ENCODE data around the gene RALGPS1. TPM values are rescaled to one million over a fixed set of nuclear protein-coding genes. Genes with fewer than 3 reads are reported as not detected.
A peak's percentile ranks its signal among the peaks of the same experiment; 100 is the strongest.

Gene RALGPS1
- total and polyA plus RNA-seq, 8 donors, result 5.8 to 12.7 (median 9.3) TPM

DNA sequence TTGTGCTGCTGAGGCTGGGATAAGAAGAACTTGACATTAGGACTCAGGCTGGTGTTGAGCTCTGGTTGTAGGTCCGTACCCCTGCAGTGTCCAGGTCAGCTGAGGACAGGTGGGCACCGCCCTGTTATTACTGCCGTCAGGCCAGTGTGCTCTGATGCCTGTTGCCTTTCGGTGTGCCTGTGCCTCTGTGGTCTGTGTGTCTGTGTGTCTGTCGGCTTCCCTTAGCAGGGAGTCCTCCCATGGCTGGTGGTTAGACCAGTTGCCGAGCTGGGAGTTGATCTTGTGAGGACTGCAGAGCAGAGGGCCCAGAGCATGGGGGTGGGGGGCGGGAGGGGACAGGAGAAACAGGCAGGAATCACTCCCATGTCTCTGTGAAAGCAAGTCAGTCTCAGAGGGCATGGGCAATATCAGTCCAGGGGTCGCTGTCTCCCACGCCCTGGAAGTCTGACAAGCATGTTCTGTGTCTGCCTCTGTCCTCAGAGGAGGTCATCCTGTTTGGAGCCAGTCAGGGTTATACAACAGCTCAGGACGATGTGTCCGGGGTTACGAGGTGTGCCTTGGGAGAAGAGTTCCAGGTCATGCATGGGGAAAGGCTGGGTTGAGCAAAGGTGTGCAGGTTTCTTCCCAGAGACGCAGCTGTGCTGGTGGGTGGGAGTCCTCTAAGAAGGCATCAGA lies 282.7 kb downstream of the RALGPS1 start:
- H3K27me3 ChIP-seq, result no peaks in the 10 kb centered on the region
- H3K4me3 ChIP-seq, result no peak overlapping the region
- no peaks in the 10 kb centered on the region for H3K4me1 ChIP-seq
- ATAC-seq, result no peak
- no peak for DNase-seq
- 86 to 90% methylated on average over 13 of the region's 13 CpGs for WGBS, 2 donors
- no peaks in the 10 kb centered on the region for H3K36me3 ChIP-seq
- intact Hi-C loops (cut with DNase I), result loop anchor here (5.0 to 10.0 kb wide), 2 partner anchors 253 to 255 kb away; no protein-coding TSS in a partner anchor
- TF ChIP-seq, protein P1, sequence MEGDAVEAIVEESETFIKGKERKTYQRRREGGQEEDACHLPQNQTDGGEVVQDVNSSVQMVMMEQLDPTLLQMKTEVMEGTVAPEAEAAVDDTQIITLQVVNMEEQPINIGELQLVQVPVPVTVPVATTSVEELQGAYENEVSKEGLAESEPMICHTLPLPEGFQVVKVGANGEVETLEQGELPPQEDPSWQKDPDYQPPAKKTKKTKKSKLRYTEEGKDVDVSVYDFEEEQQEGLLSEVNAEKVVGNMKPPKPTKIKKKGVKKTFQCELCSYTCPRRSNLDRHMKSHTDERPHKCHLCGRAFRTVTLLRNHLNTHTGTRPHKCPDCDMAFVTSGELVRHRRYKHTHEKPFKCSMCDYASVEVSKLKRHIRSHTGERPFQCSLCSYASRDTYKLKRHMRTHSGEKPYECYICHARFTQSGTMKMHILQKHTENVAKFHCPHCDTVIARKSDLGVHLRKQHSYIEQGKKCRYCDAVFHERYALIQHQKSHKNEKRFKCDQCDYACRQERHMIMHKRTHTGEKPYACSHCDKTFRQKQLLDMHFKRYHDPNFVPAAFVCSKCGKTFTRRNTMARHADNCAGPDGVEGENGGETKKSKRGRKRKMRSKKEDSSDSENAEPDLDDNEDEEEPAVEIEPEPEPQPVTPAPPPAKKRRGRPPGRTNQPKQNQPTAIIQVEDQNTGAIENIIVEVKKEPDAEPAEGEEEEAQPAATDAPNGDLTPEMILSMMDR (IDR thresholded peaks at IDR 0.05), result no peak
- H3K27ac ChIP-seq, result no peak overlapping the region
- H3K9me3 ChIP-seq, result no peaks in the 10 kb centered on the region
- no peak for FAIRE-seq

DNA sequence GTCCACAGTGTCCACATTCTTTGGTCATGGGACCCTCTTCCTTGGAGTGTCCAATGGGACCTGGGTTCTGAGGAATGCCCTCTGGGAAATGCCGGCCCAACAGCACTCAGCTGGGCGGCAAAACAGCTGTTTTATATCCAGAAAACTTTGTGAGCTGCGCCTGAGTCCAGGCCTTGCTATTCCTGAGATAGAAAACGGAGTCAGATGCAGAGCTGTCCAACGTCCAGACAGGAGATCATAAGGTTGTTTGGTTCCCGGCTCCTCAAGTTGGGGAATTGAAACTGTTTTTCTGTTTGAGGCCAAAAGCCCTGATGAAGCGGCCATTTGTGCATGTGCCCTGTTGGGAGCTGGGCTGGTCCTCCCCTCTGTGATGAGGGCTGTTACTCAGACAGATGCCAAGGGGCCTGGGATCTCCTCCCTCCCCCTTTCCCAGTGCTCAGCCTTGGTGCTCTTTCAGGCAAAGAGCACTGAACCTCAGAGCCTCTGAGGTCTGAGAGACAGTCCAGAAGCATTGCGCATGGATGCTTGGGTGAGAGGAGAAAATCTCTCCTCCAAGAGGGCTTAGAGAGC lies 283.4 kb downstream of the RALGPS1 start:
- no peak for DNase-seq
- WGBS, 2 donors, result 82 to 84% methylated on average over 8 of the region's 8 CpGs
- no peaks in the 10 kb centered on the region for H3K9me3 ChIP-seq
- no peak overlapping the region for H3K4me3 ChIP-seq
- intact Hi-C loops (cut with DNase I), result loop anchor here (5.0 to 10.0 kb wide), 2 partner anchors 253 to 256 kb away; no protein-coding TSS in a partner anchor
- no peak for FAIRE-seq
- no peaks in the 10 kb centered on the region for H3K27me3 ChIP-seq
- no peak for ATAC-seq
- no peaks in the 10 kb centered on the region for H3K4me1 ChIP-seq
- no peak overlapping the region for H3K27ac ChIP-seq
- TF ChIP-seq, protein P1 (IDR thresholded peaks at IDR 0.05), result no peak
- no peaks in the 10 kb centered on the region for H3K36me3 ChIP-seq

DNA sequence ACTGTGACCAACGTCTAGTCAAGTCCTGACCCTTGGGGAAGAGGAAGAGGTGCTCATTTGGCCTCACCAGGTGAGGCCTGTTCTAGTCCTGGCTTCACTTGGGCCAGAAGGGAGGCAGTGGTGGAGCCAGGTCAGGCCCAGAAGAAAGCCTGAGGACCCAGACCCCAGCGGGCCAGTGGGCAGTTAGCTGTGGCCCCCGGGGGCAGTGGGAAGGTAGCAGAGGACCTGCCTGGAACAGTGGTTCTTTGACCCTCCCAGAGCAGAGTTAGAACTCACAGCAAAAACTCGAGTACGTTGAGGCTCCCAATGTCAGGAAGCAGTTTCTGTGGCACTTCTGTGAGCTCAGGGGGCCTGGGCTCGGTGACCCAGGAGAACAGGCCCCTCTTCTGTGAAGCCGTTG lies 284.0 kb downstream of the RALGPS1 start:
- TF ChIP-seq, protein P1 (IDR thresholded peaks at IDR 0.05), result no peak
- H3K9me3 ChIP-seq, result no peaks in the 10 kb centered on the region
- intact Hi-C loops (cut with DNase I), result loop anchor here (5.0 to 10.0 kb wide), 2 partner anchors 254 to 256 kb away; no protein-coding TSS in a partner anchor
- peak in 1 of 6 donors; percentile 43 for DNase-seq
- WGBS, 2 donors, result 70 to 76% methylated on average over 7 of the region's 7 CpGs
- no peak for ATAC-seq
- no peak overlapping the region for H3K4me3 ChIP-seq
- FAIRE-seq, result no peak
- H3K36me3 ChIP-seq, result no peaks in the 10 kb centered on the region
- no peak overlapping the region for H3K27ac ChIP-seq
- no peaks in the 10 kb centered on the region for H3K27me3 ChIP-seq
- H3K4me1 ChIP-seq, result no peaks in the 10 kb centered on the region

DNA sequence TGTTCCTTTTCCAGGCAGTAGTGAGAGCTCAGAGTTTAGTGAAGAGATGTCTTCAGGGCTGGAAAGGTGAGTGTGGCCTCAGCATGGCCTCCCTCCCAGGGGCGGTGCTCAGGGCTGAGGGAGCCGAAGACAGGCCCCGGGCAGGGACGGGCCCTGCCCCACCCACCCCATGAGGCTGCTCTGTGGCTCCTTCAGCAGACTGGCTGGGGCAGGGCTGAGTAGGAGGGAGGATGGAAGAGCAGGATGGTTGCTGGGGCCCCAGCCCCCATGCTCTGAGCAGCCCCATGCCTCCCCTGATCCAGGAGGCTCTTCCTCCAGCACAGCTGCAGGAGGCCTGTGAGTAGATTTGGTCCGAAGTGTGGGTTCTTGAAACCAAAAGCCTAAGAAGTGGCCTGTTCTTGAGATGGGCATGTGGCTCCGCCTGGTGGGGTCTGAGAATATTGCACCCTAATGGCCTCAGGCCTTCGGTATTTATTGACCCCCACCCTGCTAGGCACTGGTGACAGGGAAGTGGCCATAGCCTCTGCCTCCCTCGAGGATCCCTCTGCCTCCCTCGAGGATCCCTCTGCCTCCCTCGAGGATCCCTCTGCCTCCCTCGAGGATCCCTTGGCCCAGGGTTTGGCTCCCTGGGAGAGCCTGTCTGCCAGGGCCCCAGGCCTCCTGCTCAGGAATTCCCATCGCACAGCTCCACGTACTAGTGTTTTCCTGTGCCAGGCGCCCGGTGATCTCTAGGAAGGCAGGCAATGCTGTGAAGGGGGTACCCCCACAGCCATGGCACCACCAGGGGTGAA lies 284.6 kb downstream of the RALGPS1 start:
- Histone ChIP-seq H3K9me3 (no peaks in the 10 kb centered on the region), H3K4me3 (no peak overlapping the region), H3K4me1 (no peaks in the 10 kb centered on the region), H3K27me3 (no peaks in the 10 kb centered on the region), H3K36me3 (no peaks in the 10 kb centered on the region), H3K27ac (no peak overlapping the region)
- FAIRE-seq (no peak), DNase-seq (peak; percentile 35 to 88 (median 68)), ATAC-seq (peak; percentile 74 to 91 (median 84))
- TF ChIP-seq, protein P1 (IDR thresholded peaks at IDR 0.05), result peak; percentile 59 to 77 (median 66)
- 38 to 46% methylated on average over 15 of the region's 15 CpGs for WGBS, 2 donors
- intact Hi-C loops (cut with DNase I), result loop anchor here (5.0 to 10.0 kb wide), 2 partner anchors 254 to 257 kb away; no protein-coding TSS in a partner anchor
